Left cardiac atrium (tissue), 4 donors: ENCODE results near the gene KLHL5. TPM values are rescaled to one million over a fixed set of nuclear protein-coding genes. Genes with fewer than 3 reads are reported as not detected.

ENCODE experiments used
- ATAC-seq, 2 donors: fragments of 200-7000 bp; cut with Tn5 transposase; one replicate each; pipeline ENCODE4 v1.9.1; 2020; ENCODE audit warnings: mild to moderate bottlenecking in 2 of 2, moderate library complexity in 2 of 2
- DNase-seq: peaks from one replicate; pipeline ENCODE4 v3.0.0-alpha.2; 2020
- intact Hi-C, 2 donors: fragments of 100-400 bp; cut with DNase I; formaldehyde crosslinking; loops; one replicate each; pipeline versions ENCODE4 v1.14.1 to v1.15.1; 2022 to 2023
- total RNA-seq, 2 donors: library from RNA; stranded (reverse); fragmentation: NEBNext Ultra II Directional; extraction: Animal tissue kit (Norgen Biotek cat#: 25700); gene quantifications; one replicate each; pipeline ENCODE4 v1.2.1, GENCODE V29; 2021
- donor health status: DM: no; HTN: yes; CAD: no.
- donor health status: DM: no; HTN: yes; CAD: no; lungs with severe emphysema.
- donor health status: DM: yes; HTN: yes; CAD: no.
- donor health status: Dilated cardiomyopathy.

The KLHL5 gene
- total RNA-seq, 2 donors from 2014 or later, result 18.4 to 19.4 TPM

- no peak for ATAC-seq
- intact Hi-C loops, result no loop called here
- DNase-seq, result no peak
These were observed 84.2 kb downstream of the KLHL5 start for GRCh38 chr4:39146211-39146610.

- intact Hi-C loops, result no loop called here
- no peak for DNase-seq
- ATAC-seq, result no peak
These were observed 92.0 kb downstream of the KLHL5 start for GRCh38 chr4:39154009-39154408.

GRCh38 chr4:39157520-39157919 lies 95.5 kb downstream of the KLHL5 start:
- no peak for ATAC-seq
- intact Hi-C loops, result no loop called here

GRCh38 chr4:39166177-39166576 lies 104.1 kb downstream of the KLHL5 start:
- no peak for DNase-seq
- ATAC-seq, result no peak
- intact Hi-C loops, result no loop called here

More at GRCh38 chr4:39157520-39157919, 95.5 kb downstream of the KLHL5 start:
- DNase-seq, result no peak

- intact Hi-C loops, result no loop called here
- DNase-seq, result no peak
- ATAC-seq, result no peak
These were observed 104.6 kb downstream of the KLHL5 start for GRCh38 chr4:39166669-39167068.

GRCh38 chr4:39169426-39169825 lies 107.4 kb downstream of the KLHL5 start:
- intact Hi-C loops, result no loop called here
- DNase-seq, result no peak
- ATAC-seq, result no peak

- no peak for ATAC-seq
- intact Hi-C loops, result no loop called here
- DNase-seq, result no peak
These were observed 108.3 kb downstream of the KLHL5 start for GRCh38 chr4:39170301-39170700.

Other genes starting within 250 kb of the KLHL5 start
- gene TLR6, start 205.4 kb upstream of the KLHL5 start, total RNA-seq, result 1 to 10 TPM; 2.7 to 3.2 TPM
- gene FAM114A1, start 194.4 kb upstream of the KLHL5 start, total RNA-seq, result 10 to 100 TPM; 38.3 to 49.2 TPM
- gene TMEM156, start 29.8 kb upstream of the KLHL5 start, total RNA-seq, result under 1 TPM in 1 of 2 donors, not detected in 1; 0.47 TPM
- gene WDR19, start 120.3 kb downstream of the KLHL5 start, total RNA-seq, result 10 to 100 TPM; 11.1 to 11.6 TPM